Measurements from ENCODE around the gene MED13.
"Not testable (repeated sequence)": the region's sequence is repeated elsewhere in the genome, so short reads cannot be mapped to it uniquely, and the experiment has no call there.

MED13 gene

GRCh38 chr17:61996916-61997605 lies 68.0 kb downstream of the MED13 start:
- no peak for DNase-seq (ENCODE audit: low spot score)

- DNase-seq (ENCODE audit: low spot score), result no peak
Observed at GRCh38 chr17:61989509-61989908, 75.6 kb downstream of the MED13 start.

GRCh38 chr17:61986898-61987297 lies 78.2 kb downstream of the MED13 start:
- DNase-seq (ENCODE audit: low spot score), result no peak

GRCh38 chr17:61984821-61985220 lies 80.3 kb downstream of the MED13 start:
- DNase-seq (ENCODE audit: low spot score), result no peak

- DNase-seq (ENCODE audit: low spot score), result no peak
Observed at GRCh38 chr17:61981323-61981722, 83.8 kb downstream of the MED13 start.

GRCh38 chr17:61980535-61980934 lies 84.5 kb downstream of the MED13 start:
- DNase-seq (ENCODE audit: low spot score), result no peak

GRCh38 chr17:61974115-61974514 lies 91.0 kb downstream of the MED13 start:
- DNase-seq (ENCODE audit: low spot score), result no peak

- DNase-seq (ENCODE audit: low spot score), result no peak
Observed at GRCh38 chr17:61972311-61972710, 92.8 kb downstream of the MED13 start.

GRCh38 chr17:61970030-61970429 lies 95.0 kb downstream of the MED13 start:
- DNase-seq (ENCODE audit: low spot score), result no peak

GRCh38 chr17:61968757-61969156 lies 96.3 kb downstream of the MED13 start:
- no peak for DNase-seq (ENCODE audit: low spot score)

- no peak for DNase-seq (ENCODE audit: low spot score)
Observed at GRCh38 chr17:61967729-61968128, 97.3 kb downstream of the MED13 start.

GRCh38 chr17:61966191-61966590 lies 98.9 kb downstream of the MED13 start:
- peak; percentile 86 for DNase-seq (ENCODE audit: low spot score)

- no peak for DNase-seq (ENCODE audit: low spot score)
Observed at GRCh38 chr17:61955619-61956018, 109.5 kb downstream of the MED13 start.

GRCh38 chr17:61947367-61948078 lies 117.6 kb downstream of the MED13 start:
- no peak for DNase-seq (ENCODE audit: low spot score)

GRCh38 chr17:61946359-61946758 lies 118.7 kb downstream of the MED13 start:
- no peak for DNase-seq (ENCODE audit: low spot score)

GRCh38 chr17:61943117-61943516 lies 122.0 kb downstream of the MED13 start:
- no peak for DNase-seq (ENCODE audit: low spot score)

- DNase-seq (ENCODE audit: low spot score), result no peak
Observed at GRCh38 chr17:61942085-61942484, 123.0 kb downstream of the MED13 start.

- DNase-seq (ENCODE audit: low spot score), result no peak
Observed at GRCh38 chr17:61928101-61928436, 137.0 kb downstream of the MED13 start.

GRCh38 chr17:61927208-61928100 lies 137.6 kb downstream of the MED13 start, which contains the start of gene INTS2:
INTS2 (minus strand) TSS chr17:61927982; CDS start chr17:61926644, 1,338 bp downstream.
- peak; percentile 94 for DNase-seq (ENCODE audit: low spot score)

GRCh38 chr17:61926826-61927207 lies 138.3 kb downstream of the MED13 start:
- DNase-seq (ENCODE audit: low spot score), result no peak

GRCh38 chr17:61915162-61915561 lies 149.9 kb downstream of the MED13 start:
- DNase-seq (ENCODE audit: low spot score), result not testable (repeated sequence)

GRCh38 chr17:61908292-61909037 lies 156.6 kb downstream of the MED13 start:
- DNase-seq (ENCODE audit: low spot score), result no peak
